Measurements from ENCODE around the gene COL4A6. TPM values are rescaled to one million over a fixed set of nuclear protein-coding genes. Genes with fewer than 3 reads are reported as not detected.

COL4A6 gene
- total RNA-seq, 1 experiment from 2014 or later, result under 0.01 TPM

GRCh38 chrX:108341947-108342346 is 96.3 kb downstream of the COL4A6 start:
- no peaks in the 10 kb centered on the region for H3K4me1 ChIP-seq (replicated peaks)
- DNase-seq (ENCODE audit: low read depth in 1 of 2, low spot score in 2 of 2), result no peak
- H3K27ac ChIP-seq, result no peak overlapping the region
- no peaks in the 10 kb centered on the region for H3K9me3 ChIP-seq (replicated peaks)
- H3K36me3 ChIP-seq, result no peaks in the 10 kb centered on the region
- H3K4me3 ChIP-seq, result no peak overlapping the region
- H3K27me3 ChIP-seq (replicated peaks), result no peaks in the 10 kb centered on the region

GRCh38 chrX:108332281-108332680 is 105.9 kb downstream of the COL4A6 start:
- Histone ChIP-seq H3K27ac (no peak overlapping the region), H3K4me3 (no peak overlapping the region), H3K27me3 (replicated peaks) (no peaks in the 10 kb centered on the region), H3K9me3 (replicated peaks) (no peaks in the 10 kb centered on the region), H3K36me3 (no peaks in the 10 kb centered on the region), H3K4me1 (replicated peaks) (no peaks in the 10 kb centered on the region)
- DNase-seq (ENCODE audit: low read depth in 1 of 2, low spot score in 2 of 2), result no peak

- no peak overlapping the region for H3K27ac ChIP-seq
- no peaks in the 10 kb centered on the region for H3K27me3 ChIP-seq (replicated peaks)
- H3K9me3 ChIP-seq (replicated peaks), result no peaks in the 10 kb centered on the region
- no peaks in the 10 kb centered on the region for H3K36me3 ChIP-seq
- no peaks in the 10 kb centered on the region for H3K4me1 ChIP-seq (replicated peaks)
- no peak overlapping the region for H3K4me3 ChIP-seq
- DNase-seq (ENCODE audit: low read depth in 1 of 2, low spot score in 2 of 2), result no peak
Observed at GRCh38 chrX:108331126-108331909, 106.9 kb downstream of the COL4A6 start.

GRCh38 chrX:108323751-108324150 is 114.5 kb downstream of the COL4A6 start:
- no peaks in the 10 kb centered on the region for H3K27me3 ChIP-seq (replicated peaks)
- no peak overlapping the region for H3K4me3 ChIP-seq
- H3K4me1 ChIP-seq (replicated peaks), result no peaks in the 10 kb centered on the region
- no peak overlapping the region for H3K27ac ChIP-seq
- no peaks in the 10 kb centered on the region for H3K9me3 ChIP-seq (replicated peaks)
- H3K36me3 ChIP-seq, result no peaks in the 10 kb centered on the region
- no peak for DNase-seq (ENCODE audit: low read depth in 1 of 2, low spot score in 2 of 2)

DNA sequence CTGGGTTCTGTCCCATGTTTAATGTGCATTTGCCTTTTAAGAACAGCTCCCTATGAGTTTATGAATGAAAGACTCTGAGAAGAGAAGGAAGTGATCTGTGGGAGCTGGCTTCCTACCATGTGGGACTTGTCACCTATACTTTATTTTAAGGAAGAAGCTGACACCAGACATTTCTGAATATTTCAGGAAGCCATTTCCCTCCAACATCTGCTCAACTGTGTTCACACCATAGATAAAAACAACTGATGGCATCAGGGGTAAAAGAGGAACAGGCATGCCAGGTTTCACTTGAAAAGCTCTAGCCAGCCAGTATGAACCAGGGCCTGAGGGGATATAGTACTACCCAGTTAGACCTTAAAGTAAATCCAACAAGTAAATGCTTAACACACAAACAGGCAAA is 116.0 kb downstream of the COL4A6 start:
- DNase-seq (ENCODE audit: low read depth in 1 of 2, low spot score in 2 of 2), result no peak
- H3K9me3 ChIP-seq (replicated peaks), result no peaks in the 10 kb centered on the region
- H3K4me1 ChIP-seq (replicated peaks), result no peaks in the 10 kb centered on the region
- H3K27me3 ChIP-seq (replicated peaks), result no peaks in the 10 kb centered on the region
- H3K36me3 ChIP-seq, result no peaks in the 10 kb centered on the region
- H3K4me3 ChIP-seq, result no peak overlapping the region
- no peak overlapping the region for H3K27ac ChIP-seq

DNA sequence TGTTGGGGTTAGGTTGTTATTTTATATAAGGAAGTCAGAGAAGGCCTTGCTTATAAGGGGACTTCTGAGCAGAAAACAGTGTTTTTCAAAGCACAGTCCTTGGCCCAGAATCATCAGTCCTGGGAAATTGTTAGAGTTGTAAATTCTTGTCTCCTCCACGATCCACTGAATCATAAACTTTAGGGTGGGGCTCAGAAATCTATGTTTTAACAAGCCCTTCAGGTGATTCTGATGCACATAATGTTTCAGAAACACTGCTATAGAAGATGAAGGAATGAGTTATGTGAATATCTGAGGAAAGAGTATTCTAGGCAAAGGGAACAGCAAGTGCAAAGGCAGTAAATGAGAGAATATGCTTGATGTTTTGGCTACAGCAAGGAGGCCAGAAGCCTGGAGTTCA is 121.8 kb downstream of the COL4A6 start:
- no peak for DNase-seq (ENCODE audit: low read depth in 1 of 2, low spot score in 2 of 2)
- peaks cover 20% of the 10 kb centered on the region for H3K4me1 ChIP-seq (replicated peaks)
- H3K9me3 ChIP-seq (replicated peaks), result no peaks in the 10 kb centered on the region
- no peaks in the 10 kb centered on the region for H3K27me3 ChIP-seq (replicated peaks)
- no peak overlapping the region for H3K27ac ChIP-seq
- H3K4me3 ChIP-seq, result no peak overlapping the region
- H3K36me3 ChIP-seq, result no peaks in the 10 kb centered on the region

- DNase-seq (ENCODE audit: low read depth in 1 of 2, low spot score in 2 of 2), result no peak
- Histone ChIP-seq H3K27me3 (replicated peaks) (no peaks in the 10 kb centered on the region), H3K4me3 (no peak overlapping the region), H3K9me3 (replicated peaks) (no peaks in the 10 kb centered on the region), H3K4me1 (replicated peaks) (peaks cover 33% of the 10 kb centered on the region), H3K27ac (peak overlapping the region; percentile 22; the same call in 1 of the 2 replicates), H3K36me3 (no peaks in the 10 kb centered on the region)
Observed at GRCh38 chrX:108313669-108314068, 124.6 kb downstream of the COL4A6 start.

GRCh38 chrX:108312957-108313356 is 125.3 kb downstream of the COL4A6 start:
- Histone ChIP-seq H3K36me3 (no peaks in the 10 kb centered on the region), H3K27me3 (replicated peaks) (no peaks in the 10 kb centered on the region), H3K9me3 (replicated peaks) (no peaks in the 10 kb centered on the region), H3K4me1 (replicated peaks) (peaks cover 37% of the 10 kb centered on the region), H3K27ac (peak overlapping the region; percentile 19; the same call in 1 of the 2 replicates), H3K4me3 (no peak overlapping the region)
- DNase-seq (ENCODE audit: low read depth in 1 of 2, low spot score in 2 of 2), result peak in 1 of 2 experiments; percentile 37

- Histone ChIP-seq H3K4me3 (no peak overlapping the region), H3K9me3 (replicated peaks) (no peaks in the 10 kb centered on the region), H3K27me3 (replicated peaks) (no peaks in the 10 kb centered on the region), H3K36me3 (no peaks in the 10 kb centered on the region), H3K4me1 (replicated peaks) (peaks cover 37% of the 10 kb centered on the region), H3K27ac (peak overlapping the region; percentile 40; the same call in 1 of the 2 replicates)
- no peak for DNase-seq (ENCODE audit: low read depth in 1 of 2, low spot score in 2 of 2)
Observed at GRCh38 chrX:108312011-108312410, 126.2 kb downstream of the COL4A6 start.

GRCh38 chrX:108310506-108310905 is 127.7 kb downstream of the COL4A6 start:
- no peaks in the 10 kb centered on the region for H3K36me3 ChIP-seq
- H3K27me3 ChIP-seq (replicated peaks), result no peaks in the 10 kb centered on the region
- no peak overlapping the region for H3K4me3 ChIP-seq
- no peaks in the 10 kb centered on the region for H3K9me3 ChIP-seq (replicated peaks)
- peaks cover 48% of the 10 kb centered on the region for H3K4me1 ChIP-seq (replicated peaks)
- DNase-seq (ENCODE audit: low read depth in 1 of 2, low spot score in 2 of 2), result no peak
- no peak overlapping the region for H3K27ac ChIP-seq

DNA sequence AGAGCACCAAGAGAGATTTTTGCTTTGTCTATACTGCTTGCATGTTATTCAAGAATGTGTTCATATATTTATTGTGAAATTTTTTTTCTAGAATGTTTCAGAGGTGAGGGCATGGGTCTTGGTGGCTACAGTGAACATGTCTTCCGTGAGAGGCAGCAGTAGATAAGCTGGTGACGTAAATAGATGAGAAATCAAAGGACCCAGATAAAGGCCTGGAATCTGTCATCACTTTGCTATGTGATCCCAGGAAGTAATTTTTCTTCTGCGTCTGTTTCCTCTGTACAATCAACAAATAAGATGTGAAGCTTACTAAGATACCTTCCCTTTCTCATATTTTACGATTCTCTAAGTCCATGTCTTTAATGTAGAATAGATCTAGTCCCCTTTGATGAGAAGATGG is 129.1 kb downstream of the COL4A6 start:
- H3K4me1 ChIP-seq (replicated peaks), result peaks cover 47% of the 10 kb centered on the region
- no peak overlapping the region for H3K4me3 ChIP-seq
- H3K9me3 ChIP-seq (replicated peaks), result no peaks in the 10 kb centered on the region
- H3K36me3 ChIP-seq, result no peaks in the 10 kb centered on the region
- H3K27ac ChIP-seq, result peak overlapping the region; percentile 83
- no peaks in the 10 kb centered on the region for H3K27me3 ChIP-seq (replicated peaks)
- peak in 1 of 2 experiments; percentile 32 for DNase-seq (ENCODE audit: low read depth in 1 of 2, low spot score in 2 of 2)

DNA sequence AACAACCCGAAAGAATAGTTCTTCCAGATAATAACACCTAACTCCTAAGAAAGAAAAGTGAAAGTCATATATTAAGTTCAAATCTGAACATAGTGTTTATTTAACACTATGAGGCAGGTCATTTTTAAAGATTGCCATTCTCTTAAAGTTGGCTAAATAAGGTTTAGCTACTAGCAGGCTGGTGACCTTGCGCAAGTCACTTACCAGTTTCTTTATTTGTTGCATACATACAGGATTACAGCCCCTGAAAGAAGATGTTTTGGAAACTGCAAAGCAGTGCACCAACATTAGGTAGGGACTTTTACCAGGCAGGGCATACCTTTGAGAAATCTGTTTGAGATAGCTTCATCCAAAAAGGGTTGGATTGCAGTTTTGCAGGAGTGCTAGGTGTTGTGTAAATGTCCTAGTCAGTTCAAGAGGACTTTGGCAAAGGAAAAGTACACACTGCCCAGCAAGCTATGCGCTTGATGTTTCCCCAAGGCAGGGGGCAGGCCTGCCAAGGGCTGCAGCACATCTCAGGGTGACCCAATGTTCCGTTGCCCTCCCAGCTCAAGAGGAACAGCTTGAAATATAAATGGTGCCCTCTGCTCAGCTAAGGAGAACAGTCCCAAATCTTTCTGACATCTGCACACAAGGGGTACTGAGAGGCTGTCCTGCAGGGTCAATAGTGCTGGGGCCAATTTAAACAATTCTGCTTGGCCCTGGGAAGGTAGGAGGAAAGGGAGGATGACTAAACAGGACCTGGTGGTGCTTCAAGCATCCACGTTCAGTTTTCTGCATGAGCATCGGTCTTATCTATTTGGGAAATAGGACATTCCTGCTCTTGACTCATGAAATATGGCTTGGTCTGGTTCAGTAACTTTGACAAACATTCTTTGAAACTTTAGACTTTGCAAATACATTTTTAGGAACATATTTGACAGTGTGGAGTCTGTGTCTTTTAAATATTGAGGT is 130.8 kb downstream of the COL4A6 start:
- no peak for DNase-seq (ENCODE audit: low read depth in 1 of 2, low spot score in 2 of 2)
- Histone ChIP-seq H3K4me3 (no peak overlapping the region), H3K27ac (no peak overlapping the region)

DNA sequence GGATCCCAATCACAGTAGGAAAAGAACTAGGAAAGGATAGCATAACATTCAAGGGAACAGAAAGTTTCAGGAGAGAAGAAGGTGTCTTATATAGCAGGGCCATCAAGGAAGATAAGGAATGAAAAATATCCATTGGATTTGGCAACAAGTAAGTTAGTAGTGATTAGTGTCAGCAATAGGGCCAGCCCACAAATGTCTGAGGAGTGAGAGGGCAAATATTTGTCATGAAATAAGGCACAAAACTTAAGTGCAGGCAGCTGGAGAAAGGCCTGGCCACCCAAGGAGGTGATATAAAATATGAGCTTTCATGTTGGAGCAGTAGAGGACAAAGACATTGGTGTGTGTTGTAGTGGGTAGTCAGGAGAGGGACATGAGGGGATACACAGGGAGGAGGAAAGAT is 132.1 kb downstream of the COL4A6 start:
- H3K36me3 ChIP-seq, result no peaks in the 10 kb centered on the region
- H3K4me1 ChIP-seq (replicated peaks), result peaks cover 28% of the 10 kb centered on the region
- no peak overlapping the region for H3K4me3 ChIP-seq
- DNase-seq (ENCODE audit: low read depth in 1 of 2, low spot score in 2 of 2), result no peak
- peak overlapping the region; percentile 38 for H3K27ac ChIP-seq
- H3K9me3 ChIP-seq (replicated peaks), result no peaks in the 10 kb centered on the region
- no peaks in the 10 kb centered on the region for H3K27me3 ChIP-seq (replicated peaks)

More for the DNA sequence above, 130.8 kb downstream of the COL4A6 start:
- Histone ChIP-seq H3K36me3 (no peaks in the 10 kb centered on the region), H3K9me3 (replicated peaks) (no peaks in the 10 kb centered on the region), H3K4me1 (replicated peaks) (peaks cover 36% of the 10 kb centered on the region), H3K27me3 (replicated peaks) (no peaks in the 10 kb centered on the region)

DNA sequence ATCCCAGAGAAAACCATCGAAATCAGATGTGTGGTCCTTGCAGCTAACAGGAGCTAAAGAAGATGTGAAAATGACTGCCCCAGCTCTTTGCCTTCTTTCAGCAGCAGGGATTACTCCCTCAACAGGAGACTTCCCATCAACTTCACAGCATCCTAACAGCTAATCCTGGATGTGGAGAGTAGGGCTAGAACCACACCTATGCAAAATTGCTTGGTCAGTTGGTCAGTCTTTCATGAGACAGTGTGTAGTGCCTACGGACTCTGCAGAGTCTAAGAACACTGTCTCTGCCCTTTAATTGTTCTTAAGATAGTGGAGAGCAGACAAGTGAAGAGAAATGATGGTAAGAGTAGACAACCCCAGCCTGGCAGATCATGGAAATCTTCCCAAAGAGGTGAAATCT is 133.5 kb downstream of the COL4A6 start:
- H3K27me3 ChIP-seq (replicated peaks), result no peaks in the 10 kb centered on the region
- DNase-seq (ENCODE audit: low read depth in 1 of 2, low spot score in 2 of 2), result no peak
- H3K27ac ChIP-seq, result no peak overlapping the region
- H3K4me1 ChIP-seq (replicated peaks), result peaks cover 25% of the 10 kb centered on the region
- no peak overlapping the region for H3K4me3 ChIP-seq
- H3K9me3 ChIP-seq (replicated peaks), result no peaks in the 10 kb centered on the region
- no peaks in the 10 kb centered on the region for H3K36me3 ChIP-seq

All from SJSA1 (cell line).